HCT116 (cell line): Measurements from ENCODE around the gene CNPY3. TPM values are rescaled to one million over a fixed set of nuclear protein-coding genes. Genes with fewer than 3 reads are reported as not detected.

Source experiments
- ATAC-seq: fragments of 200-7000 bp; cut with Tn5 transposase; 2 replicates; pipeline ENCODE4 v1.9.1; 2020; ENCODE audit warnings: mild to moderate bottlenecking, moderate library complexity
- BruUV-seq: library from RNA; stranded (reverse); fragments of 400-500 nt; replicated peaks from 2 replicates; lab custom pipeline; 2021; lab: Mats Ljungman, UMichigan
- CTCF ChIA-PET: fragments of 300-600 bp; sonication (Branson Sonifier 250); formaldehyde crosslinking; loops from one replicate; lab custom pipeline; 2021; ENCODE audit warnings: antibody characterized with exemption; lab: Charles Lee
- POLR2A ChIA-PET: fragments of 300-600, 350-600 bp; sonication (Branson Sonifier 250); formaldehyde crosslinking; loops from one replicate; lab custom pipeline; 2021; ENCODE audit warnings: antibody characterized with exemption; lab: Charles Lee
- RAD21 ChIA-PET, 2 experiments: fragments of 300-600 bp; sonication (Branson Sonifier 250); formaldehyde crosslinking; loops; one replicate each; lab custom pipeline; 2023; ENCODE audit warnings: low total read pairs in 2 of 2; ENCODE audit not compliant: uncharacterized antibody in 2 of 2, unreplicated experiment in 2 of 2, low non-redundant PET in 1 of 2; lab: Charles Lee
- DNase-seq: peaks from one replicate; pipeline ENCODE4 v3.0.0-alpha.2; 2010; ENCODE audit warnings: low read depth, low spot score
- H2AFZ ChIP-seq: fragments of 200-600 bp; shearing (Covaris generic), sonication (generic); 2 replicates; pipeline ENCODE4 v1.6.1; 2017; ENCODE audit warnings: low read depth, mixed run types, mixed read lengths, antibody characterized with exemption, low read length; ENCODE audit not compliant: poor library complexity, severe bottlenecking
- H3K27ac ChIP-seq: 2 replicates; pipeline ENCODE4 v1.5.1; 2012; ENCODE audit warnings: low read depth, low read length
- H3K27me3 ChIP-seq: fragments of 200-600 bp; sonication (generic); 2 replicates; pipeline ENCODE4 v1.6.1; 2016; ENCODE audit warnings: mixed run types, low read length, mixed read lengths; ENCODE audit not compliant: insufficient read depth
- H3K36me3 ChIP-seq, 2 experiments: fragments of 200-500 bp in 1 of 2; fragments of 200-600 bp in 1 of 2; sonication (Bioruptor generic) in 1 of 2; sonication (generic) in 1 of 2; 2 replicates each; pipeline versions ENCODE4 v1.5.1 to v1.6.1; 2014 to 2016; ENCODE audit warnings: low read length in 2 of 2, inconsistent platforms in 1 of 2, mixed read lengths in 1 of 2, mixed run types in 1 of 2; ENCODE audit not compliant: insufficient read depth in 2 of 2, control insufficient read depth in 1 of 2
- H3K4me1 ChIP-seq, 2 experiments: fragments of 200-600 bp in 1 of 2; sonication (generic) in 1 of 2; 2 replicates each; pipeline versions ENCODE4 v1.5.1 to v1.6.1; 2012 to 2017; ENCODE audit warnings: low read length in 2 of 2, inconsistent platforms in 1 of 2, mild to moderate bottlenecking in 1 of 2, mixed read lengths in 1 of 2, mixed run types in 1 of 2, moderate library complexity in 1 of 2; ENCODE audit not compliant: insufficient read depth in 2 of 2, control insufficient read depth in 1 of 2
- H3K4me2 ChIP-seq: fragments of 200-600 bp; sonication (generic); 2 replicates; pipeline ENCODE4 v1.6.1; 2017; ENCODE audit warnings: mixed run types, low read length, mixed read lengths
- H3K4me3 ChIP-seq, 2 experiments: fragments of 200-600 bp in 1 of 2; sonication (generic) in 1 of 2; replicated peaks in 1 of 2; 2 replicates each; pipeline ENCODE4 v1.5.1; 2011 to 2016; ENCODE audit warnings: low read length in 2 of 2, control low read depth in 1 of 2, low read depth in 1 of 2, mild to moderate bottlenecking in 1 of 2, mixed read lengths in 1 of 2, mixed run types in 1 of 2
- H3K79me2 ChIP-seq: fragments of 200-600 bp; sonication (generic); 2 replicates; pipeline ENCODE4 v1.6.1; 2017; ENCODE audit warnings: mild to moderate bottlenecking, mixed run types, low read length, moderate library complexity, mixed read lengths; ENCODE audit not compliant: insufficient read depth
- H3K9ac ChIP-seq: fragments of 200-600 bp; sonication (generic); 2 replicates; pipeline ENCODE4 v1.6.1; 2016; ENCODE audit warnings: low read length, mixed read lengths
- H3K9me2 ChIP-seq: fragments of 200-600 bp; sonication (generic), shearing (Covaris generic); 2 replicates; pipeline ENCODE4 v1.6.1; 2017; ENCODE audit warnings: mixed run types, mild to moderate bottlenecking, moderate library complexity; ENCODE audit not compliant: insufficient read depth
- H3K9me3 ChIP-seq, 2 experiments: fragments of 200-500 bp in 1 of 2; fragments of 200-600 bp in 1 of 2; sonication (Bioruptor generic) in 1 of 2; sonication (generic) in 1 of 2; 2 replicates each; pipeline ENCODE4 v1.6.1; 2014 to 2017; ENCODE audit warnings: low read length in 2 of 2, mixed read lengths in 2 of 2, inconsistent platforms in 1 of 2, low read depth in 1 of 2, mild to moderate bottlenecking in 1 of 2, mixed run types in 1 of 2, moderate library complexity in 1 of 2; ENCODE audit not compliant: control insufficient read depth in 1 of 2, insufficient read depth in 1 of 2
- H4K20me1 ChIP-seq: fragments of 200-600 bp; sonication (generic), shearing (Covaris generic); 2 replicates; pipeline ENCODE4 v1.6.1; 2017; ENCODE audit warnings: mixed run types, mild to moderate bottlenecking, moderate library complexity; ENCODE audit not compliant: insufficient read depth
- CBX3 ChIP-seq: IDR thresholded peaks from 2 replicates; pipeline ENCODE4 v1.6.1; 2012; ENCODE audit warnings: low read depth
- CEBPB ChIP-seq: IDR thresholded peaks from 2 replicates; pipeline ENCODE4 v1.6.1; 2012; ENCODE audit warnings: low read depth
- CTCF ChIP-seq, 3 experiments: fragments of 200-600 bp in 1 of 3; sonication (generic) in 1 of 3; IDR thresholded peaks in 2 of 3; conservative IDR thresholded peaks in 1 of 3; 2 replicates each; pipeline ENCODE4 v1.5.1; 2012 to 2017; ENCODE audit warnings: low read depth in 2 of 3, low read length in 2 of 3, antibody characterized with exemption in 1 of 3, borderline replicate concordance in 1 of 3, control low read depth in 1 of 3, mild to moderate bottlenecking in 1 of 3, mixed read lengths in 1 of 3, mixed run types in 1 of 3, moderate library complexity in 1 of 3; ENCODE audit not compliant: insufficient read depth in 1 of 3
- EGR1 ChIP-seq: IDR thresholded peaks from 2 replicates; pipeline ENCODE4 v1.6.1; 2012; ENCODE audit warnings: low read depth
- FOSL1 ChIP-seq: IDR thresholded peaks from 2 replicates; pipeline ENCODE4 v1.6.1; 2012; ENCODE audit warnings: low read depth
- JUND ChIP-seq: IDR thresholded peaks from 2 replicates; pipeline ENCODE4 v1.6.1; 2012
- POLR2A ChIP-seq: IDR thresholded peaks from 2 replicates; pipeline ENCODE4 v1.7.0; 2011; ENCODE audit warnings: borderline replicate concordance; ENCODE audit not compliant: insufficient read depth, insufficient read length; ENCODE audit errors: extremely low read depth
- POLR2AphosphoS5 ChIP-seq: IDR thresholded peaks from 2 replicates; pipeline ENCODE4 v1.6.1; 2011; ENCODE audit warnings: mild to moderate bottlenecking, low read depth, low read length, moderate library complexity
- RAD21 ChIP-seq: IDR thresholded peaks from 2 replicates; pipeline ENCODE4 v1.6.1; 2012; ENCODE audit warnings: low read depth, mild to moderate bottlenecking
- REST ChIP-seq: IDR thresholded peaks from 2 replicates; pipeline ENCODE4 v1.6.1; 2012; ENCODE audit warnings: low read depth
- SIN3A ChIP-seq: IDR thresholded peaks from 2 replicates; pipeline ENCODE4 v1.6.1; 2012; ENCODE audit warnings: low read depth
- SP1 ChIP-seq: IDR thresholded peaks from 2 replicates; pipeline ENCODE4 v1.6.1; 2012; ENCODE audit warnings: low read depth
- SRF ChIP-seq: IDR thresholded peaks from 2 replicates; pipeline ENCODE4 v1.6.1; 2012; ENCODE audit warnings: low read depth
- ZFX ChIP-seq: fragments of 450-650 bp; IDR thresholded peaks from 2 replicates; pipeline ENCODE4 v1.6.1; 2017
- intact Hi-C: fragments of 100-400 bp; cut with micrococcal nuclease; formaldehyde crosslinking; loops from 2 replicates; pipeline ENCODE4 v1.10.0; 2022
- total RNA-seq: library from RNA; stranded (reverse); gene quantifications from one replicate; pipeline ENCODE4 v1.2.1, GENCODE V29; 2021; ENCODE audit not compliant: unreplicated experiment
- TF ChIP-seq, protein P1 (sequence below): IDR thresholded peaks from 2 replicates; pipeline ENCODE4 v1.6.1; 2011; ENCODE audit warnings: mild to moderate bottlenecking, low read length, moderate library complexity; ENCODE audit not compliant: insufficient replicate concordance; ENCODE audit errors: extremely low read depth
- TF ChIP-seq, protein P2 (sequence below): IDR thresholded peaks from 2 replicates; pipeline ENCODE4 v1.6.1; 2012

CNPY3 gene
- total RNA-seq, 1 experiment from 2014 or later = 49.1 TPM

DNA sequence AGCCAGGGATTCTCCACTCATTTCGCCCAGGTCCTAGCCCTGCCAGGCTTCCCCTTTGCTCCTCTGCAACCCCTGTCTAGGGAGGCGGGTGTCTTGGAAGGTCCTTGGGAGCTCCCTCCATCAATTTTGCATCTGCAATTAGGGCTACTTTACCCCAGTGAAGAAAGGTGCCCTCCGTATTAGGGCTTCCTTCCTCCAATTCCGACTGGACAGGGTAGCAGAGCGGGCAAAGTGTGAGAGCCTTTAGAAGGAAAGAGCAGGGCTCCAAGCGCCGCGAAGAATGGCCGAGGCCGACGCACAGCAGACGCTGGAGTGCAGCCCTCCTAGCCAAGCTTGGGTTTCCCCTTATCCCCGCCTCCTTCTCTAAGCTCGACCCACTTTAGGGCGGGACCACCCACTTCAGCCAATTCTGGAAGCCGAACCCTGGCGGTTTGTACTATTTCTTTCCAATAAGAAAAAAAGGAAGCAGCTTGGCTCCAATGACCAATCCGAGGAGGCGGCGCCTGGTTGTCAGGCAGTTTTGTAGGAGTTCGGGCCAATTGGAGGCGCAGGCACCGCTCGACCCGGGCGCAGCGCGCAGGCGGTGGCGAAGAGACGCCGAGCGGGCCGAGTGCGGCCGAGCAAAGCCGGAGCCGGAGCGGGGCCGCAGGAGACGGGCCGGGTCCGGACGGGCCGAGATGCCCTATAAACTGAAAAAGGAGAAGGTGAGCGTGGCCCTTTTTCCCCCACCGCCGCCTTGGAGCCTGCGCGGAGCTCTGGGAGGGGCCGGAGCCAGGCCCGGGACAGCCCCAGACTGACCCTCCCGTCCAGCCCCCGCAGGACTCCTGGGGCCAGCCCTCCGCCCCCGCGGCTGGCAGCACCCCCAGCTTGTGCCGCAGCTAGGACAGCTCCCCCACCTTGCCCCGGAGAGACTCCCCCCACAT is 55.0 kb downstream of the CNPY3 start, which contains the start of gene PPP2R5D:
Gene PPP2R5D (plus strand): TSS at position 570 of the 923 bp plus-strand sequence. CDS start 108 bp downstream, at position 678.
- peak within 1 kb of the TSS; percentile 73 for H3K27ac ChIP-seq
- CTCF ChIA-PET = interaction anchor here (1.1 to 1.5 kb wide), 4 partner anchors 12 to 30 kb away, joined by 3 to 12 read pairs (median 4); partner anchors contain the start of genes KLHDC3 and MEA1

More for the DNA sequence above, 55.0 kb downstream of the CNPY3 start, which contains the start of gene PPP2R5D:
- Histone ChIP-seq H3K9me3 (no peaks in the 10 kb centered on the region), H3K4me3 (peak within 1 kb of the TSS; percentile 82 to 85), H2AFZ (peak within 1 kb of the TSS; percentile 58), H3K27me3 (no peaks in the 10 kb centered on the region), H3K79me2 (peaks cover 31% of the 10 kb centered on the region), H3K9ac (peak within 1 kb of the TSS; percentile 82), H3K4me2 (peak within 1 kb of the TSS; percentile 93), H3K36me3 (peaks cover 0 to 3% of the 10 kb centered on the region in 2 experiments; a peak in 1 of 4 replicates), H4K20me1 (no peaks in the 10 kb centered on the region), H3K9me2 (no peaks in the 10 kb centered on the region), H3K4me1 (peaks cover 6 to 27% of the 10 kb centered on the region in 2 experiments; a peak in 3 of 4 replicates)
- POLR2A ChIA-PET = interaction anchor here (0.6 to 1.8 kb wide), 17 partner anchors 10 to 190 kb away, joined by 3 to 14 read pairs (median 4); partner anchors contain the start of genes CNPY3, CUL7, KLC4 and KLHDC3
- BruUV-seq = no TSS peak
- ATAC-seq = peak; percentile 93
- RAD21 ChIA-PET = interaction anchor here (0.5 to 0.7 kb wide), 2 partner anchors 14 to 55 kb away, joined by 3 read pairs; partner anchors contain the start of gene CNPY3 (in 1 of the 2)
- intact Hi-C loops = no loop called here
- TF ChIP-seq SIN3A (peak; percentile 40; the same call in 1 of the 2 replicates), CBX3 (no peak), POLR2A (peak; percentile 85), CEBPB (no peak), FOSL1 (no peak), RAD21 (no peak), EGR1 (peak; percentile 79), POLR2AphosphoS5 (peak; percentile 96), SRF (peak; percentile 56; the same call in 1 of the 2 replicates), REST (no peak), JUND (no peak), SP1 (peak; percentile 60; the same call in 1 of the 2 replicates), ZFX (peak; percentile 51; the same call in 1 of the 2 replicates), CTCF (IDR thresholded peaks at IDR 0.05 in 2 of 3, conservative IDR thresholded peaks at IDR 0.05 in 1 of 3; ENCODE audit: borderline replicate concordance in 1 of 3, insufficient read depth in 1 of 3, low read depth in 2 of 3, low read length in 2 of 3) (no peak)
- TF ChIP-seq, protein P1, sequence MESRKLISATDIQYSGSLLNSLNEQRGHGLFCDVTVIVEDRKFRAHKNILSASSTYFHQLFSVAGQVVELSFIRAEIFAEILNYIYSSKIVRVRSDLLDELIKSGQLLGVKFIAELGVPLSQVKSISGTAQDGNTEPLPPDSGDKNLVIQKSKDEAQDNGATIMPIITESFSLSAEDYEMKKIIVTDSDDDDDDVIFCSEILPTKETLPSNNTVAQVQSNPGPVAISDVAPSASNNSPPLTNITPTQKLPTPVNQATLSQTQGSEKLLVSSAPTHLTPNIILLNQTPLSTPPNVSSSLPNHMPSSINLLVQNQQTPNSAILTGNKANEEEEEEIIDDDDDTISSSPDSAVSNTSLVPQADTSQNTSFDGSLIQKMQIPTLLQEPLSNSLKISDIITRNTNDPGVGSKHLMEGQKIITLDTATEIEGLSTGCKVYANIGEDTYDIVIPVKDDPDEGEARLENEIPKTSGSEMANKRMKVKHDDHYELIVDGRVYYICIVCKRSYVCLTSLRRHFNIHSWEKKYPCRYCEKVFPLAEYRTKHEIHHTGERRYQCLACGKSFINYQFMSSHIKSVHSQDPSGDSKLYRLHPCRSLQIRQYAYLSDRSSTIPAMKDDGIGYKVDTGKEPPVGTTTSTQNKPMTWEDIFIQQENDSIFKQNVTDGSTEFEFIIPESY = peak; percentile 23
- TF ChIP-seq, protein P2, sequence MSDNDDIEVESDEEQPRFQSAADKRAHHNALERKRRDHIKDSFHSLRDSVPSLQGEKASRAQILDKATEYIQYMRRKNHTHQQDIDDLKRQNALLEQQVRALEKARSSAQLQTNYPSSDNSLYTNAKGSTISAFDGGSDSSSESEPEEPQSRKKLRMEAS = no peak
- DNase-seq = peak; percentile 97
